Panc1 (cell line): ENCODE data around the gene HOXB5.

Experiments
- POLR2AphosphoS5 ChIP-seq: IDR thresholded peaks from 2 replicates; pipeline ENCODE4 v1.6.1; 2012; ENCODE audit warnings: mild to moderate bottlenecking, low read depth, low read length, moderate library complexity
- TCF7L2 ChIP-seq: IDR thresholded peaks from 2 replicates; pipeline ENCODE4 v1.6.1; 2011; ENCODE audit warnings: mild to moderate bottlenecking, low read depth, low read length, inconsistent platforms
- TF ChIP-seq, protein P1 (sequence below): fragments of 450-650 bp; IDR thresholded peaks from 2 replicates; pipeline ENCODE4 v1.5.1; 2017; ENCODE audit warnings: mild to moderate bottlenecking

DNA sequence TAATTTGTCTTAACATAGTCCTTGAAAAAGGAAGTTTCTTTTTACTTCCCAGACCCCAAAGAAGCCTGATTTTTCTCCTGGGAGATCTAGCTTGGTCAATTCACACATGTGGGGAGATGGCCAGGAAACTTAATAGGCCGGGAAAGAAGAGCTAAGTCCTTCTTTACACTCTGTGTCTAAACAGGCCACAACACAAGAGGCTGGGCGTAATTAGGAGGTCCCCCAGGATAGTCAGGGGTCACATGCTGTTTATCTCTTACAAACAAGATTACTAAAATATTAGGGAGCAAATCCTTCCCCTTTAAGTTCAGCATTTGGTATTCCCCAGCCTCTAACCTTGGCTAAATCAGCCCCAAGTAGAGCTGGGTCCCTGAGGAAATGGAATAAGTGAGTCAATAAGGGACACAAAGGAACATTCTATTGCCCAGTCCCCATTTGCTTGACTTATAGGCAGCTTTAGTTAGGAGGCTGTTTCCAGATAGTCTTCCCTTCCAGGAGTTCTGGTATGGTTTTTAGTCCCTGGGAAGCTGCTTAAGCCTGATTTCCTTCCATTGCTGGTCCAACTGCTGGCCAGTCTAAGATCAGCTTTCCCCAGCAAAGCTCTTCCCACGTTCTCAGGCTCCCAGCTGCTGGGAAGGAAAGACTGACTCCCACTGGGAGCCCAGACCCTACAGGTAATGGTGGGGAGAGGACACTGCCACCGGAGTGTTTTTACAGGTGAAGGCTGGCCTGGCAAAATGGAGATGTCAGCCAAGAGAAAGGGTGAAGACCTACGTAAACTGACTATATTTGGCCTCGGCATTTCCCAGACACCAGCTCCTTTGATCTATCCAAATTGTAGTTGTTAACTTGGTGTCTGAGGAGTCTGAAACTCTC lies 46.6 kb upstream of the HOXB5 start:
- TF ChIP-seq, protein P1, sequence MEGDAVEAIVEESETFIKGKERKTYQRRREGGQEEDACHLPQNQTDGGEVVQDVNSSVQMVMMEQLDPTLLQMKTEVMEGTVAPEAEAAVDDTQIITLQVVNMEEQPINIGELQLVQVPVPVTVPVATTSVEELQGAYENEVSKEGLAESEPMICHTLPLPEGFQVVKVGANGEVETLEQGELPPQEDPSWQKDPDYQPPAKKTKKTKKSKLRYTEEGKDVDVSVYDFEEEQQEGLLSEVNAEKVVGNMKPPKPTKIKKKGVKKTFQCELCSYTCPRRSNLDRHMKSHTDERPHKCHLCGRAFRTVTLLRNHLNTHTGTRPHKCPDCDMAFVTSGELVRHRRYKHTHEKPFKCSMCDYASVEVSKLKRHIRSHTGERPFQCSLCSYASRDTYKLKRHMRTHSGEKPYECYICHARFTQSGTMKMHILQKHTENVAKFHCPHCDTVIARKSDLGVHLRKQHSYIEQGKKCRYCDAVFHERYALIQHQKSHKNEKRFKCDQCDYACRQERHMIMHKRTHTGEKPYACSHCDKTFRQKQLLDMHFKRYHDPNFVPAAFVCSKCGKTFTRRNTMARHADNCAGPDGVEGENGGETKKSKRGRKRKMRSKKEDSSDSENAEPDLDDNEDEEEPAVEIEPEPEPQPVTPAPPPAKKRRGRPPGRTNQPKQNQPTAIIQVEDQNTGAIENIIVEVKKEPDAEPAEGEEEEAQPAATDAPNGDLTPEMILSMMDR, result no peak
- TF ChIP-seq POLR2AphosphoS5 (no peak), TCF7L2 (no peak)
